Duodenal mucosa (tissue), 2 donors: ENCODE data around the gene DNAAF1.
"Not testable (repeated sequence)": the region's sequence is repeated elsewhere in the genome, so short reads cannot be mapped to it uniquely, and the experiment has no call there.

Experiments used
- H3K27ac ChIP-seq: one replicate; pipeline ENCODE4 v1.7.0; 2013; ENCODE audit warnings: low read depth, low read length
- H3K27me3 ChIP-seq, 2 donors: one replicate each; pipeline ENCODE4 v1.7.0; 2013; ENCODE audit warnings: low read length in 2 of 2, control low read depth in 1 of 2; ENCODE audit not compliant: insufficient read depth in 2 of 2, control insufficient read depth in 1 of 2
- H3K36me3 ChIP-seq, 2 donors: one replicate each; pipeline ENCODE4 v1.7.0; 2013; ENCODE audit warnings: low read length in 2 of 2, control low read depth in 1 of 2; ENCODE audit not compliant: insufficient read depth in 2 of 2, control insufficient read depth in 1 of 2
- H3K4me1 ChIP-seq, 2 donors: one replicate each; pipeline ENCODE4 v1.7.0; 2013; ENCODE audit warnings: low read length in 2 of 2, control low read depth in 1 of 2; ENCODE audit not compliant: insufficient read depth in 2 of 2, control insufficient read depth in 1 of 2
- H3K4me3 ChIP-seq, 2 donors: one replicate each; pipeline ENCODE4 v1.7.0; 2013; ENCODE audit warnings: low read length in 2 of 2, low read depth in 1 of 2
- H3K9ac ChIP-seq, 2 donors: one replicate each; pipeline ENCODE4 v1.7.0; 2013; ENCODE audit warnings: low read length in 2 of 2, low read depth in 1 of 2
- H3K9me3 ChIP-seq, 2 donors: one replicate each; pipeline ENCODE4 v1.7.0; 2013; ENCODE audit warnings: low read length in 2 of 2, control low read depth in 1 of 2; ENCODE audit not compliant: control insufficient read depth in 1 of 2

Gene DNAAF1

GRCh38 chr16:84109598-84110335 is 35.3 kb upstream of the DNAAF1 start:
- no peak overlapping the region for H3K27ac ChIP-seq
- peaks cover 16 to 34% of the 10 kb centered on the region in 2 donors for H3K36me3 ChIP-seq
- H3K9me3 ChIP-seq: no peaks in the 10 kb centered on the region
- no peaks in the 10 kb centered on the region for H3K27me3 ChIP-seq
- no peak overlapping the region for H3K4me3 ChIP-seq
- no peak overlapping the region for H3K9ac ChIP-seq
- H3K4me1 ChIP-seq: peaks cover 4 to 5% of the 10 kb centered on the region in 2 donors

- Histone ChIP-seq H3K4me3 (no peak overlapping the region), H3K27me3 (no peaks in the 10 kb centered on the region), H3K4me1 (peaks cover 10 to 11% of the 10 kb centered on the region in 2 donors), H3K9me3 (no peaks in the 10 kb centered on the region), H3K36me3 (peaks cover 16 to 30% of the 10 kb centered on the region in 2 donors), H3K27ac (no peak overlapping the region), H3K9ac (no peak overlapping the region)
Observed at GRCh38 chr16:84110527-84110926, 34.6 kb upstream of the DNAAF1 start.

- H3K9me3 ChIP-seq: no peaks in the 10 kb centered on the region
- peaks cover 13 to 25% of the 10 kb centered on the region in 2 donors for H3K36me3 ChIP-seq
- H3K27ac ChIP-seq: no peak overlapping the region
- H3K9ac ChIP-seq: no peak overlapping the region
- H3K4me1 ChIP-seq: peaks cover 12 to 14% of the 10 kb centered on the region in 2 donors
- no peak overlapping the region for H3K4me3 ChIP-seq
- no peaks in the 10 kb centered on the region for H3K27me3 ChIP-seq
Observed at GRCh38 chr16:84111525-84111924, 33.6 kb upstream of the DNAAF1 start.

- not testable (repeated sequence) for H3K9ac ChIP-seq, H3K27ac ChIP-seq
Observed at GRCh38 chr16:84111949-84112348, 33.2 kb upstream of the DNAAF1 start.

GRCh38 chr16:84115919-84116719 is 29.0 kb upstream of the DNAAF1 start:
- Histone ChIP-seq H3K36me3 (no peaks in the 10 kb centered on the region), H3K9ac (peak overlapping the region; percentile 87 to 94), H3K27ac (peak overlapping the region; percentile 84), H3K27me3 (no peaks in the 10 kb centered on the region), H3K9me3 (no peaks in the 10 kb centered on the region), H3K4me3 (peak overlapping the region; percentile 74 to 93), H3K4me1 (peaks cover 11 to 16% of the 10 kb centered on the region in 2 donors)

More at GRCh38 chr16:84111949-84112348, 33.2 kb upstream of the DNAAF1 start:
- Histone ChIP-seq H3K4me1 (peaks cover 12 to 14% of the 10 kb centered on the region in 2 donors), H3K36me3 (peaks cover 10 to 20% of the 10 kb centered on the region in 2 donors)
- H3K27me3 ChIP-seq, H3K9me3 ChIP-seq, H3K4me3 ChIP-seq: not testable (repeated sequence)

GRCh38 chr16:84116720-84117493 is 28.2 kb upstream of the DNAAF1 start, which contains the start of gene MBTPS1:
Gene MBTPS1 (minus strand): TSS chr16:84116942. CDS start chr16:84101783, 15,159 bp downstream.
- Histone ChIP-seq H3K36me3 (no peaks in the 10 kb centered on the region), H3K27ac (peak within 1 kb of the TSS; percentile 84), H3K4me1 (peaks cover 11 to 16% of the 10 kb centered on the region in 2 donors), H3K27me3 (no peaks in the 10 kb centered on the region), H3K9ac (peak within 1 kb of the TSS; percentile 87 to 94), H3K9me3 (no peaks in the 10 kb centered on the region), H3K4me3 (peak within 1 kb of the TSS; percentile 74 to 93)

- Histone ChIP-seq H3K36me3 (no peaks in the 10 kb centered on the region), H3K4me3 (peak overlapping the region; percentile 74 to 93), H3K27me3 (no peaks in the 10 kb centered on the region), H3K4me1 (peaks cover 11 to 16% of the 10 kb centered on the region in 2 donors), H3K27ac (peak overlapping the region; percentile 84), H3K9ac (peak overlapping the region; percentile 87 to 94), H3K9me3 (no peaks in the 10 kb centered on the region)
Observed at GRCh38 chr16:84117494-84117843, 27.6 kb upstream of the DNAAF1 start.

- H3K27ac ChIP-seq, H3K9me3 ChIP-seq, H3K36me3 ChIP-seq, H3K9ac ChIP-seq, H3K27me3 ChIP-seq, H3K4me3 ChIP-seq: not testable (repeated sequence)
- peaks cover 11 to 16% of the 10 kb centered on the region in 2 donors for H3K4me1 ChIP-seq
Observed at GRCh38 chr16:84118315-84118714, 26.8 kb upstream of the DNAAF1 start.

GRCh38 chr16:84119368-84119767 is 25.7 kb upstream of the DNAAF1 start:
- H3K27ac ChIP-seq: no peak overlapping the region
- no peak overlapping the region for H3K9ac ChIP-seq
- no peak overlapping the region for H3K4me3 ChIP-seq
- peaks cover 11 to 16% of the 10 kb centered on the region in 2 donors for H3K4me1 ChIP-seq
- H3K9me3 ChIP-seq: no peaks in the 10 kb centered on the region
- no peaks in the 10 kb centered on the region for H3K27me3 ChIP-seq
- H3K36me3 ChIP-seq: peaks cover 5 to 10% of the 10 kb centered on the region in 2 donors
